Calu3 (cell line): ENCODE measurements around the gene THAP12. TPM values are rescaled to one million over a fixed set of nuclear protein-coding genes. Genes with fewer than 3 reads are reported as not detected.
A peak's percentile ranks its signal among the peaks of the same experiment; 100 is the strongest.

ENCODE experiments used
- Bru-seq: library from RNA; stranded (reverse); fragments of 400-500 nt; gene quantifications from one replicate; lab custom pipeline; 2021; lab: Mats Ljungman, UMichigan
- BruChase-seq, 2 experiments: library from RNA; stranded (reverse); fragments of 400-500 nt; gene quantifications; one replicate each; lab custom pipeline; 2021; lab: Mats Ljungman, UMichigan
- BruUV-seq: library from RNA; stranded (reverse); fragments of 400-500 nt; replicated peaks from 2 replicates; lab custom pipeline; 2021; lab: Mats Ljungman, UMichigan
- CTCF ChIA-PET: fragments of 300-600 bp; sonication (Branson Sonifier 250); formaldehyde crosslinking; loops from one replicate; lab custom pipeline; 2022; ENCODE audit warnings: antibody characterized with exemption; lab: Charles Lee
- DNase-seq: peaks from one replicate; pipeline ENCODE4 v3.0.0; 2022
- H3K27ac Mint-ChIP-seq: one replicate; pipeline ENCODE4 v1.8.0; 2022; ENCODE audit warnings: mixed read lengths; ENCODE audit not compliant: unreplicated experiment
- H3K27me3 Mint-ChIP-seq: one replicate; pipeline ENCODE4 v1.8.0; 2022; ENCODE audit warnings: mixed read lengths; ENCODE audit not compliant: unreplicated experiment
- H3K36me3 Mint-ChIP-seq: one replicate; pipeline ENCODE4 v1.8.0; 2022; ENCODE audit warnings: mild to moderate bottlenecking, moderate library complexity, mixed read lengths; ENCODE audit not compliant: insufficient read depth, unreplicated experiment
- H3K4me1 Mint-ChIP-seq: one replicate; pipeline ENCODE4 v1.8.0; 2022; ENCODE audit warnings: mild to moderate bottlenecking, low read depth, mixed read lengths; ENCODE audit not compliant: unreplicated experiment
- H3K4me3 Mint-ChIP-seq: one replicate; pipeline ENCODE4 v1.8.0; 2022; ENCODE audit warnings: mild to moderate bottlenecking, low read depth, moderate library complexity, mixed read lengths; ENCODE audit not compliant: unreplicated experiment
- H3K9me3 Mint-ChIP-seq: one replicate; pipeline ENCODE4 v1.8.0; 2022; ENCODE audit warnings: low read depth, mixed read lengths; ENCODE audit not compliant: unreplicated experiment
- CTCF ChIP-seq: fragments of 200-600 bp; IDR thresholded peaks from one replicate; pipeline ENCODE4 v1.8.0; 2022; ENCODE audit warnings: antibody characterized with exemption; ENCODE audit not compliant: unreplicated experiment
- intact Hi-C: fragments of 100-400 bp; cut with micrococcal nuclease; formaldehyde crosslinking; loops from one replicate; pipeline ENCODE4 v1.10.0; 2022; ENCODE audit not compliant: unreplicated experiment
- long read RNA-seq: library from polyadenylated mRNA; stranded (forward); transcript quantifications from one replicate; pipeline ENCODE4 v2.0.0, GENCODE V29; 2022
- total RNA-seq: library from RNA; stranded (reverse); gene quantifications from 2 replicates; pipeline ENCODE4 v1.2.3, GENCODE V29; 2022

THAP12 gene, protein sequence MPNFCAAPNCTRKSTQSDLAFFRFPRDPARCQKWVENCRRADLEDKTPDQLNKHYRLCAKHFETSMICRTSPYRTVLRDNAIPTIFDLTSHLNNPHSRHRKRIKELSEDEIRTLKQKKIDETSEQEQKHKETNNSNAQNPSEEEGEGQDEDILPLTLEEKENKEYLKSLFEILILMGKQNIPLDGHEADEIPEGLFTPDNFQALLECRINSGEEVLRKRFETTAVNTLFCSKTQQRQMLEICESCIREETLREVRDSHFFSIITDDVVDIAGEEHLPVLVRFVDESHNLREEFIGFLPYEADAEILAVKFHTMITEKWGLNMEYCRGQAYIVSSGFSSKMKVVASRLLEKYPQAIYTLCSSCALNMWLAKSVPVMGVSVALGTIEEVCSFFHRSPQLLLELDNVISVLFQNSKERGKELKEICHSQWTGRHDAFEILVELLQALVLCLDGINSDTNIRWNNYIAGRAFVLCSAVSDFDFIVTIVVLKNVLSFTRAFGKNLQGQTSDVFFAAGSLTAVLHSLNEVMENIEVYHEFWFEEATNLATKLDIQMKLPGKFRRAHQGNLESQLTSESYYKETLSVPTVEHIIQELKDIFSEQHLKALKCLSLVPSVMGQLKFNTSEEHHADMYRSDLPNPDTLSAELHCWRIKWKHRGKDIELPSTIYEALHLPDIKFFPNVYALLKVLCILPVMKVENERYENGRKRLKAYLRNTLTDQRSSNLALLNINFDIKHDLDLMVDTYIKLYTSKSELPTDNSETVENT
- total RNA-seq (45.9 and 49.2 TPM in 2 replicates), Bru-seq, nascent RNA (percentile 82 among the genes with signal in this experiment), BruChase-seq, experiment 1, labeled RNA remaining after a 6-hour chase (percentile 89 among the genes with signal in this experiment), BruChase-seq, experiment 2, labeled RNA remaining after a 2-hour chase (percentile 87 among the genes with signal in this experiment)
- long read RNA-seq, transcript THAP12-201 (5 exons, 3,300 nt), result major isoform, 29 of 53 reads
- long read RNA-seq, transcript THAP12-203 (6 exons, 882 nt), result minor isoform, 17 of 53 reads
- long read RNA-seq, partial matches to known transcripts, result 0 of 53 reads
- long read RNA-seq, other reads (novel, unspliced or antisense), result 7 of 53 reads

DNA sequence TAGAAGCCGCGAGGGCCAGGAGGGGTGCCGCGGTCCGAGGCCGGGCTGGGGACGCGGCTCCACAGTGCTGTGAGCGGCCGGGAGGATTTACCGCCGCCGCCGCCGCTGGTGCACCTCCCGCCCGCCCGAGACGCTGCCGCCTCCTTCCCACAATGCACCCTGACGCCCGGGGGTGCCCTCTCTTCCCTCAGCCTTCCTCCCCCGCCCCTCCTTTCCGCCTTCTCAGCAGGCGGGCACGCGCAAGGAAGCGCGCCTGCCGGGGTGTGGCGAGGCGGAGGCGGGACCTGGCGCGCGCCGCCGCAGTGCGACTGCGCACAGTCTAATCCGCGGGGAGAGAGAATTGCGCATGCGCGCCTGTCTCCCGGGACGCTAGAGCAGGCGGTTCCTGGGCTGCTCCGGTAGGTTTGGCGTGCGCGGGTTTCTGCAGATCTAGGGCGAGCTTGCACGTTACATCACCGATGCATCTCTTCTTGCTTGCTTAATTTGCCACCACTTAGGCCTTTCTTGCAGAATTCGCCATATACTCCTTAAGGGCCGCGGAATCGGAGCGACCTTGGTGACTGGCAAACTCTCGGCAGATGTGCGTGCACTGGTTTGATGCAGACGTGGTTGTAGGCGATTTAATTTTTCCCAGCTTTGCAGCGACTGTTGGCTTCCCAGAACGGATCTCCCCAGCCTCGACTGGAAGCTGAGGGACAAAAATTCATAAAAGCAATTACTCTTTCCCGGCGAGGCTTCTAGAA, at the start of gene THAP12, which contains the start of gene GVQW3:
Gene THAP12 (minus strand): TSS at position 156 of the 743 bp plus-strand sequence. CDS start 296 bp downstream, outside the sequence.
Gene GVQW3 (plus strand): TSS at position 347 of the 743 bp plus-strand sequence. CDS start 506 bp downstream, outside the sequence.
- peaks cover 25% of the 10 kb centered on the region for H3K36me3 Mint-ChIP-seq
- no peaks in the 10 kb centered on the region for H3K27me3 Mint-ChIP-seq
- H3K9me3 Mint-ChIP-seq, result no peaks in the 10 kb centered on the region
- CTCF ChIA-PET, result no interaction called here
- no TSS peak for BruUV-seq
- no peak for TF ChIP-seq CTCF
- H3K4me1 Mint-ChIP-seq, result peaks cover 28% of the 10 kb centered on the region
- peak; percentile 97 for DNase-seq
- H3K4me3 Mint-ChIP-seq, result peak within 1 kb of the TSS; percentile 93
- intact Hi-C loops, result no loop called here
- peak within 1 kb of the TSS; percentile 83 for H3K27ac Mint-ChIP-seq

- Mint-ChIP-seq H3K27ac (no peak overlapping the region), H3K27me3 (peaks cover 66% of the 10 kb centered on the region), H3K4me1 (peaks cover 9% of the 10 kb centered on the region), H3K9me3 (no peaks in the 10 kb centered on the region), H3K4me3 (no peak overlapping the region), H3K36me3 (no peaks in the 10 kb centered on the region)
- intact Hi-C loops, result no loop called here
- no TSS peak for BruUV-seq
- TF ChIP-seq CTCF, result no peak
- CTCF ChIA-PET, result no interaction called here
- no peak for DNase-seq
Observed at GRCh38 chr11:76426660-76427059, 45.7 kb upstream of the THAP12 start.

- CTCF ChIA-PET, result no interaction called here
- intact Hi-C loops, result no loop called here
- BruUV-seq, result no TSS peak
- Mint-ChIP-seq H3K27ac (no peak overlapping the region), H3K9me3 (no peaks in the 10 kb centered on the region), H3K4me1 (peaks cover 9% of the 10 kb centered on the region), H3K4me3 (no peak overlapping the region), H3K27me3 (peaks cover 60% of the 10 kb centered on the region), H3K36me3 (no peaks in the 10 kb centered on the region)
- DNase-seq, result no peak
- TF ChIP-seq CTCF, result no peak
Observed at GRCh38 chr11:76424891-76425290, 44.0 kb upstream of the THAP12 start.

GRCh38 chr11:76424379-76424778, 43.4 kb upstream of the THAP12 start:
- Mint-ChIP-seq H3K27me3 (peaks cover 60% of the 10 kb centered on the region), H3K9me3 (no peaks in the 10 kb centered on the region), H3K27ac (no peak overlapping the region), H3K4me3 (no peak overlapping the region), H3K36me3 (no peaks in the 10 kb centered on the region), H3K4me1 (peaks cover 9% of the 10 kb centered on the region)
- BruUV-seq, result no TSS peak
- CTCF ChIA-PET, result no interaction called here
- intact Hi-C loops, result no loop called here
- no peak for DNase-seq
- TF ChIP-seq CTCF, result no peak
